Endothelial cell of umbilical vein (primary cell): ENCODE results near the gene PDE1A. TPM values are rescaled to one million over a fixed set of nuclear protein-coding genes. Genes with fewer than 3 reads are reported as not detected.

Source experiments
- BruUV-seq: library from RNA; stranded (reverse); fragments of 400-500 nt; replicated peaks from 2 replicates; lab custom pipeline; 2021; lab: Mats Ljungman, UMichigan
- CTCF ChIA-PET: fragments of 300-600, 350-600 bp; sonication (Branson Sonifier 250); formaldehyde crosslinking; loops from one replicate; lab custom pipeline; 2021; ENCODE audit warnings: antibody characterized with exemption, inconsistent platforms; lab: Charles Lee
- POLR2A ChIA-PET: fragments of 300-600, 350-600 bp; sonication (Branson Sonifier 250); formaldehyde crosslinking; loops from one replicate; lab custom pipeline; 2021; ENCODE audit warnings: antibody characterized with exemption, inconsistent platforms; lab: Charles Lee
- DNase-seq: peaks from one replicate; pipeline ENCODE4 v3.0.0-alpha.2; 2011; ENCODE audit warnings: low read depth, low spot score
- FAIRE-seq: peaks from 2 replicates; lab custom pipeline; 2011; peaks lifted over from hg19 to GRCh38; lab: Jason Lieb, UNC
- H2AFZ ChIP-seq: 2 replicates; pipeline ENCODE4 v1.6.0; 2012; ENCODE audit warnings: low read depth, low read length, control low read depth, inconsistent platforms
- H3K27ac ChIP-seq: 2 replicates; pipeline ENCODE4 v1.5.1; 2011; ENCODE audit warnings: low read depth, mild to moderate bottlenecking, control low read depth, low read length, moderate library complexity; ENCODE audit not compliant: insufficient read depth
- H3K27me3 ChIP-seq, 2 experiments: 2 replicates each; pipeline versions ENCODE4 v1.6.0 to v1.6.1; 2011; ENCODE audit warnings: low read length in 2 of 2, mixed read lengths in 1 of 2; ENCODE audit not compliant: control insufficient read depth in 2 of 2, insufficient read depth in 2 of 2
- H3K36me3 ChIP-seq, 2 experiments: 2 replicates in 1 of 2; 3 replicates in 1 of 2; pipeline ENCODE4 v1.5.1; 2011; ENCODE audit warnings: low read length in 2 of 2, mild to moderate bottlenecking in 1 of 2, moderate library complexity in 1 of 2; ENCODE audit not compliant: control insufficient read depth in 2 of 2, insufficient read depth in 2 of 2; ENCODE audit errors: extremely low read depth in 1 of 2
- H3K4me1 ChIP-seq: 3 replicates; pipeline ENCODE4 v1.5.1; 2011; ENCODE audit warnings: mild to moderate bottlenecking, low read length; ENCODE audit not compliant: control insufficient read depth, insufficient read depth; ENCODE audit errors: extremely low read depth
- H3K4me2 ChIP-seq: 2 replicates; pipeline ENCODE4 v1.6.1; 2011; ENCODE audit warnings: low read length, control low read depth, mixed read lengths; ENCODE audit not compliant: insufficient read depth
- H3K4me3 ChIP-seq, 3 experiments: fragments of 200-600 bp in 1 of 3; sonication (generic), shearing (Covaris generic) in 1 of 3; replicated peaks in 1 of 3; 2 replicates each; pipeline ENCODE4 v1.5.1; 2011 to 2016; ENCODE audit warnings: control low read depth in 3 of 3, low read length in 3 of 3, mild to moderate bottlenecking in 2 of 3, inconsistent platforms in 1 of 3, low read depth in 1 of 3, moderate library complexity in 1 of 3; ENCODE audit not compliant: insufficient read depth in 1 of 3
- H3K79me2 ChIP-seq: 2 replicates; pipeline ENCODE4 v1.6.0; 2012; ENCODE audit warnings: low read length, inconsistent platforms; ENCODE audit not compliant: control insufficient read depth, insufficient read depth
- H3K9ac ChIP-seq: replicated peaks from 2 replicates; pipeline ENCODE3; 2011; ENCODE audit warnings: low read length, control low read depth; ENCODE audit not compliant: insufficient read depth; ENCODE audit errors: extremely low read depth
- H3K9me1 ChIP-seq: replicated peaks from 3 replicates; pipeline ENCODE4 v1.6.0; 2011; ENCODE audit warnings: mild to moderate bottlenecking, low read length; ENCODE audit not compliant: control insufficient read depth, insufficient read depth; ENCODE audit errors: extremely low read depth
- H3K9me3 ChIP-seq: replicated peaks from 2 replicates; pipeline ENCODE4 v1.5.1; 2012; ENCODE audit warnings: low read length, inconsistent platforms; ENCODE audit not compliant: control insufficient read depth, insufficient read depth
- H4K20me1 ChIP-seq: replicated peaks from 2 replicates; pipeline ENCODE3; 2011; ENCODE audit warnings: mild to moderate bottlenecking, low read length; ENCODE audit not compliant: control insufficient read depth, insufficient read depth; ENCODE audit errors: extremely low read depth
- EZH2 ChIP-seq: IDR thresholded peaks from 2 replicates; pipeline ENCODE4 v1.6.1; 2012; ENCODE audit warnings: borderline replicate concordance, low read depth, mild to moderate bottlenecking, moderate library complexity, low read length, inconsistent platforms; ENCODE audit not compliant: severe bottlenecking
- FOS ChIP-seq: IDR thresholded peaks from 2 replicates; pipeline ENCODE4 v1.6.1; 2011; ENCODE audit warnings: mild to moderate bottlenecking, low read length, moderate library complexity, borderline replicate concordance; ENCODE audit not compliant: insufficient read depth
- GATA2 ChIP-seq: IDR thresholded peaks from 2 replicates; pipeline ENCODE4 v1.7.0; 2011; ENCODE audit warnings: low read depth, mild to moderate bottlenecking, moderate library complexity, mixed read lengths, low read length; ENCODE audit not compliant: insufficient read length, insufficient read depth
- JUN ChIP-seq: IDR thresholded peaks from 2 replicates; pipeline ENCODE4 v1.6.1; 2011; ENCODE audit warnings: borderline replicate concordance, low read depth; ENCODE audit not compliant: insufficient read length, insufficient read depth
- MYC ChIP-seq: IDR thresholded peaks from one replicate; pipeline ENCODE4 v1.6.1; 2011; ENCODE audit warnings: mild to moderate bottlenecking, low read depth, low read length
- POLR2A ChIP-seq: IDR thresholded peaks from 2 replicates; pipeline ENCODE4 v1.6.1; 2012; ENCODE audit warnings: low read depth, mild to moderate bottlenecking, control low read depth, low read length
- POLR2AphosphoS5 ChIP-seq: IDR thresholded peaks from 2 replicates; pipeline ENCODE4 v1.6.1; 2012; ENCODE audit warnings: low read depth, mild to moderate bottlenecking, control low read depth, low read length, moderate library complexity; ENCODE audit not compliant: insufficient read depth
- dilution Hi-C: fragments of 300-500 bp; cut with MboI; formaldehyde crosslinking; loops from one replicate; pipeline ENCODE4 v1.15.0; 2019; ENCODE audit warnings: low sequenced_read_pairs; ENCODE audit not compliant: extremely low pct_ligation_motif_present
- intact Hi-C: fragments of 100-400 bp; cut with micrococcal nuclease; formaldehyde crosslinking; loops from one replicate; pipeline ENCODE4 v1.10.0; 2022
- polyA plus RNA-seq, 4 experiments: library from polyadenylated mRNA; depleted of rRNA in 3 of 4; stranded (reverse) in 3 of 4; unstranded in 1 of 4; fragments of >200 nt; gene quantifications; 2 replicates each; pipeline versions ENCODE4 v1.2.1 to v1.2.3, GENCODE V29; 2011 to 2012; ENCODE audit warnings: missing spikeins in 1 of 4
- total RNA-seq: library from RNA; stranded (reverse); gene quantifications from 2 replicates; pipeline ENCODE4 v1.2.3, GENCODE V29; 2021
- TF ChIP-seq, protein P1 (sequence below), 2 donors: IDR thresholded peaks; 1 replicate in 1 of 2; 2 replicates in 1 of 2; pipeline ENCODE4 v1.5.1; 2011; ENCODE audit warnings: low read length in 2 of 2, mild to moderate bottlenecking in 2 of 2, moderate library complexity in 2 of 2, control low read depth in 1 of 2, inconsistent platforms in 1 of 2, low read depth in 1 of 2; ENCODE audit not compliant: insufficient read depth in 1 of 2; ENCODE audit errors: extremely low read depth in 1 of 2
- TF ChIP-seq, protein P2 (sequence below): IDR thresholded peaks from 2 replicates; pipeline ENCODE4 v1.6.1; 2011; ENCODE audit not compliant: insufficient read depth, insufficient read length

PDE1A gene
- total and polyA plus RNA-seq, 2 donors (not counting 3 experiments of a cell fraction or from before 2014, with no cell fraction given) = 0.43 to 0.49 TPM

DNA sequence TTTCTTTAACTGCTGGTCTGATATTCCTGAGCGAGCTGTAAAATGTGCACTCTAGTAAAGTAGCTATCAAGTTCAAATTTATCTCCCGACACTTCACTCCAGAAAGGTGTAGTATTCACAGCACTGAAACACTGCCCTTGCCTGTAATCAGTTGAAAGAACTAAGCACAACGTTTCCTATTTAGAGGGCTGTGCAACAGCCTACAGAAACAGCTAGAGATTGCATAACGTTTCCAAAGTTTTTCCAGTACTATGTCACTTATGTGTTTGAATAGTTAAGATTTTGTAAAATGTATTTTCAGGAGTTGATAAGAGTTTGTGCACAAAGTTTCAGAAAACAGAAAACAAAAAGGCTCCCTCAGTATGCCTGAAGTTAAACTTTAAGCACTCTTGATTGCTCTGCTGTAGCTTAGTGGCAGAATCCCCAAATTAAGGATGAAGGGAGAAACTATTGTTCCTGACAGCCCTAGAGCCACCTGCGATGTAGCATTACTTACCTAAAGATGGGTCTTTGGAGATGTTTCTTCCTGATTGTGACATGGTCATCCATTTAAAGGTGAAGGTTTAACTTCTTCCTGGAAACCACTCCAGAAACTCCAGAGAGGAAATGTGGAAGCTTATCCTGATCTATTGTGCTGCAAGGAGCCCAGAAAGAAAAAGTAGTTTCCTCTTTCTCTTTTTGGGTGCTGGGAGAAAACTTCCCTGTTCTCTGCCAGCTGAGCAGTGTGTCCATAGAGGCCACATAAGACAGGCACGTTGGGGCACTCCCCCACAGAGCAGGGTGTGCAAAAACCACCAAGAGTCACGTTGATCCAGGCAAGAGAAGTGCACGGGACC, 536 bp downstream of the PDE1A start:
- Histone ChIP-seq H4K20me1 (no peaks in the 10 kb centered on the region), H3K36me3 (no peaks in the 10 kb centered on the region), H3K4me1 (no peaks in the 10 kb centered on the region), H3K9ac (no peak overlapping the region), H3K27ac (no peak overlapping the region), H2AFZ (no peak overlapping the region), H3K9me3 (no peaks in the 10 kb centered on the region), H3K4me2 (no peak overlapping the region), H3K79me2 (no peaks in the 10 kb centered on the region), H3K4me3 (no peak overlapping the region), H3K9me1 (no peaks in the 10 kb centered on the region), H3K27me3 (no peaks in the 10 kb centered on the region)
- DNase-seq (no peak), FAIRE-seq (no peak)
- POLR2A ChIA-PET = no interaction called here
- dilution Hi-C loops (no loop called here), intact Hi-C loops (no loop called here)
- BruUV-seq = no TSS peak
- CTCF ChIA-PET = interaction anchor here (1.1 to 2.0 kb wide), 2 partner anchors 9 to 223 kb away, joined by 4 to 6 read pairs; no protein-coding TSS in a partner anchor
- TF ChIP-seq POLR2A = no peak
- no peak for TF ChIP-seq FOS
- no peak for TF ChIP-seq GATA2
- no peak for TF ChIP-seq POLR2AphosphoS5
- TF ChIP-seq, protein P1, sequence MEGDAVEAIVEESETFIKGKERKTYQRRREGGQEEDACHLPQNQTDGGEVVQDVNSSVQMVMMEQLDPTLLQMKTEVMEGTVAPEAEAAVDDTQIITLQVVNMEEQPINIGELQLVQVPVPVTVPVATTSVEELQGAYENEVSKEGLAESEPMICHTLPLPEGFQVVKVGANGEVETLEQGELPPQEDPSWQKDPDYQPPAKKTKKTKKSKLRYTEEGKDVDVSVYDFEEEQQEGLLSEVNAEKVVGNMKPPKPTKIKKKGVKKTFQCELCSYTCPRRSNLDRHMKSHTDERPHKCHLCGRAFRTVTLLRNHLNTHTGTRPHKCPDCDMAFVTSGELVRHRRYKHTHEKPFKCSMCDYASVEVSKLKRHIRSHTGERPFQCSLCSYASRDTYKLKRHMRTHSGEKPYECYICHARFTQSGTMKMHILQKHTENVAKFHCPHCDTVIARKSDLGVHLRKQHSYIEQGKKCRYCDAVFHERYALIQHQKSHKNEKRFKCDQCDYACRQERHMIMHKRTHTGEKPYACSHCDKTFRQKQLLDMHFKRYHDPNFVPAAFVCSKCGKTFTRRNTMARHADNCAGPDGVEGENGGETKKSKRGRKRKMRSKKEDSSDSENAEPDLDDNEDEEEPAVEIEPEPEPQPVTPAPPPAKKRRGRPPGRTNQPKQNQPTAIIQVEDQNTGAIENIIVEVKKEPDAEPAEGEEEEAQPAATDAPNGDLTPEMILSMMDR (IDR thresholded peaks at IDR 0.05; ENCODE audit: extremely low read depth in 1 of 2, insufficient read depth in 1 of 2, low read depth in 1 of 2, low read length in 2 of 2) = no peak
- TF ChIP-seq, protein P2, sequence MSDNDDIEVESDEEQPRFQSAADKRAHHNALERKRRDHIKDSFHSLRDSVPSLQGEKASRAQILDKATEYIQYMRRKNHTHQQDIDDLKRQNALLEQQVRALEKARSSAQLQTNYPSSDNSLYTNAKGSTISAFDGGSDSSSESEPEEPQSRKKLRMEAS = no peak
- no peak for TF ChIP-seq EZH2
- no peak for TF ChIP-seq JUN
- no peak for TF ChIP-seq MYC
